MCF 10A (cell line): Measurements from ENCODE around the gene OXLD1. TPM values are rescaled to one million over a fixed set of nuclear protein-coding genes. Genes with fewer than 3 reads are reported as not detected.

ENCODE experiments used
- BruUV-seq: library from RNA; stranded (reverse); fragments of 400-500 nt; replicated peaks from 2 replicates; lab custom pipeline; 2021; lab: Mats Ljungman, UMichigan
- CTCF ChIA-PET: fragments of 300-600 bp; sonication (Branson Sonifier 250); formaldehyde crosslinking; extraction: SDS; loops from one replicate; lab custom pipeline; 2021; ENCODE audit warnings: antibody characterized with exemption, inconsistent platforms; lab: Yijun Ruan, JAX
- POLR2A ChIA-PET: fragments of 300-600, 350-650 bp; sonication (Branson Sonifier 250); formaldehyde crosslinking; extraction: SDS; loops from one replicate; lab custom pipeline; 2020; ENCODE audit warnings: antibody characterized with exemption, inconsistent platforms; lab: Yijun Ruan, JAX
- DNase-seq: peaks from one replicate; pipeline ENCODE4 v3.0.0-alpha.2; 2018; ENCODE audit not compliant: unreplicated experiment
- H3K27ac Mint-ChIP-seq: one replicate; pipeline ENCODE4 v1.8.0; 2022; ENCODE audit warnings: mild to moderate bottlenecking, low read depth, mixed read lengths; ENCODE audit not compliant: unreplicated experiment
- H3K27me3 Mint-ChIP-seq: one replicate; pipeline ENCODE4 v1.8.0; 2022; ENCODE audit warnings: mixed read lengths; ENCODE audit not compliant: insufficient read depth, unreplicated experiment
- H3K36me3 Mint-ChIP-seq: one replicate; pipeline ENCODE4 v1.8.0; 2022; ENCODE audit warnings: mild to moderate bottlenecking, moderate library complexity, mixed read lengths; ENCODE audit not compliant: insufficient read depth, unreplicated experiment
- H3K4me1 Mint-ChIP-seq: one replicate; pipeline ENCODE4 v1.8.0; 2022; ENCODE audit warnings: mixed read lengths; ENCODE audit not compliant: insufficient read depth, unreplicated experiment
- H3K4me3 Mint-ChIP-seq: one replicate; pipeline ENCODE4 v1.8.0; 2022; ENCODE audit warnings: mild to moderate bottlenecking, moderate library complexity, mixed read lengths; ENCODE audit not compliant: unreplicated experiment
- H3K9me3 Mint-ChIP-seq: one replicate; pipeline ENCODE4 v1.8.0; 2022; ENCODE audit warnings: mixed read lengths; ENCODE audit not compliant: unreplicated experiment
- CTCF ChIP-seq: fragments of 200-600 bp; IDR thresholded peaks from one replicate; pipeline ENCODE4 v1.8.0; 2022; ENCODE audit warnings: antibody characterized with exemption, mild to moderate bottlenecking; ENCODE audit not compliant: unreplicated experiment
- intact Hi-C: fragments of 100-400 bp; cut with micrococcal nuclease; formaldehyde crosslinking; loops from 2 replicates; pipeline ENCODE4 v1.14.1; 2022
- total RNA-seq: library from RNA; stranded (reverse); gene quantifications from 2 replicates; pipeline ENCODE4 v1.2.3, GENCODE V29; 2022

OXLD1 gene
- total RNA-seq, 1 experiment from 2014 or later: 54.8 TPM

- CTCF ChIA-PET: interaction anchor here (0.7 to 1.4 kb wide), 2 partner anchors 30 to 159 kb away, joined by 5 to 6 read pairs; no protein-coding TSS in a partner anchor
- H3K4me3 Mint-ChIP-seq: no peak overlapping the region
- BruUV-seq: no TSS peak
- POLR2A ChIA-PET: interaction anchor here (0.6 to 1.5 kb wide), 3 partner anchors 16 to 21 kb away, joined by 3 to 5 read pairs (median 3); no protein-coding TSS in a partner anchor
- no peaks in the 10 kb centered on the region for H3K27me3 Mint-ChIP-seq
- H3K36me3 Mint-ChIP-seq: peaks cover 65% of the 10 kb centered on the region
- intact Hi-C loops: no loop called here
- no peak for DNase-seq
- peaks cover 13% of the 10 kb centered on the region for H3K4me1 Mint-ChIP-seq
- no peak for TF ChIP-seq CTCF
- no peak overlapping the region for H3K27ac Mint-ChIP-seq
- H3K9me3 Mint-ChIP-seq: no peaks in the 10 kb centered on the region
Measured at GRCh38 chr17:81705518-81706231, 39.3 kb upstream of the OXLD1 start.

- intact Hi-C loops: loop anchor here (1.0 kb wide), 1 partner anchor 7 kb away; no protein-coding TSS in a partner anchor
- H3K27ac Mint-ChIP-seq: peak overlapping the region; percentile 97
- ChIA-PET CTCF (interaction anchor here (0.6 to 0.7 kb wide), 2 partner anchors 27 to 309 kb away, joined by 3 to 5 read pairs; no protein-coding TSS in a partner anchor), POLR2A (interaction anchor here (0.6 to 3.9 kb wide), 29 partner anchors 9 to 332 kb away, joined by 3 to 122 read pairs (median 6); partner anchors contain the start of genes ARL16, CCDC137, FAAP100 and HGS)
- H3K36me3 Mint-ChIP-seq: peaks cover 70% of the 10 kb centered on the region
- peak overlapping the region; percentile 98 for H3K4me3 Mint-ChIP-seq
- no peak for TF ChIP-seq CTCF
- no peak for DNase-seq
- H3K4me1 Mint-ChIP-seq: peaks cover 12% of the 10 kb centered on the region
- BruUV-seq: TSS peak; percentile 18
- H3K27me3 Mint-ChIP-seq: no peaks in the 10 kb centered on the region
- H3K9me3 Mint-ChIP-seq: no peaks in the 10 kb centered on the region
Measured at GRCh38 chr17:81703747-81704654, 37.6 kb upstream of the OXLD1 start.

- Mint-ChIP-seq H3K4me3 (peak within 1 kb of the TSS; percentile 98), H3K9me3 (no peaks in the 10 kb centered on the region), H3K4me1 (peaks cover 12% of the 10 kb centered on the region), H3K27me3 (no peaks in the 10 kb centered on the region), H3K27ac (peak within 1 kb of the TSS; percentile 97), H3K36me3 (peaks cover 74% of the 10 kb centered on the region)
- CTCF ChIA-PET: interaction anchor here (0.6 to 0.9 kb wide), 4 partner anchors 8 to 308 kb away, joined by 3 to 4 read pairs (median 3); no protein-coding TSS in a partner anchor
- POLR2A ChIA-PET: interaction anchor here (0.6 to 3.9 kb wide), 30 partner anchors 9 to 637 kb away, joined by 3 to 122 read pairs (median 6); partner anchors contain the start of genes ARL16, CCDC137, FAAP100 and HGS
- no peak for TF ChIP-seq CTCF
- BruUV-seq: TSS peak; percentile 74
- intact Hi-C loops: loop anchor here (1.0 kb wide), 1 partner anchor 8 kb away; no protein-coding TSS in a partner anchor
- peak; percentile 90 for DNase-seq
Measured at GRCh38 chr17:81702934-81703746, 36.7 kb upstream of the OXLD1 start, which contains the start of gene MRPL12. Gene MRPL12 (plus strand): TSS chr17:81703367. CDS start chr17:81703502, 135 bp downstream.
